NCI-H187 treated with DMSO at 0.1 percent for 48 hours (cell line): Measurements from ENCODE around the gene CYB5D1.
"Not testable (repeated sequence)": the region's sequence is repeated elsewhere in the genome, so short reads cannot be mapped to it uniquely, and the experiment has no call there.

Source experiments
- DNase-seq: peaks from one replicate; lab custom pipeline; 2025; lab: John Stamatoyannopoulos, UW

Gene CYB5D1

DNA sequence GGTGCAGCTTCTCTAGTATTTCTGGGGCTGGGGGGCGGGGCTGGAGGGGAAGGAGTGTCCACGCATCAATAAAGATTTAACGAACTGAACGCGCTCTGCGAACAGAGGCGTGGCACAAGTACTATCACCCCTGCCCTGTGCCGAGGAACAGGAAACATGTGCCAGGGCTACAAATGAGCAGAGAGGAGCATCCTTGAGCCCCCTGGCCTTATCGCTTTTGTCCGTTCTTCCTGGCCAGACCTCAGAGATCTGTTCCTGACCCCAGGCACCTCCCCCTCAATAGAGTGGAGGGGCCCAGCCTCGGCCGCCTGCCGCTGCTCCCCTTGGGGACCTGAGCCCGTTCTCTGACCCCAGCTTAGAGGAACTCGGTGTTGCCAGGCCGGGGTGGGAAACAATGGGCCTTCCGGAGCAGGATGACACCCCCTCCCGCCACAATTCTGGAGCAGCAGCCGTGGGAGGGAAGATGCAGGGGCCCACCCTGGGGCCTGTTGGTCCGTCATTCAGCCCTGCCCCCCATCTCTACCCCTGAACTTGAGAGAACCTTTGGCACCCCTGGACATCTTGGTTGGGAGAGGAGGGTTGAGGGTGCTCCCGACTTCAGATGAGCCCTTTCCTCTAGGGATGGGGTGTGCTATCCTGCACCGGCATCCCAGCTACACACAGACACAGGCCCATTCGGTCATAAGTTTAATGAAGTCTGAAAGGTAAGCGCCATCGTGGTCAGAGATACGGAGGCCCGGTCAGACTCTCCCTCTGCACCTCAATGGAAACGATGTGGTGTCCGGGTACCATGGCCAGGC lies 1.6 kb upstream of the CYB5D1 start:
- DNase-seq = no peak

DNA sequence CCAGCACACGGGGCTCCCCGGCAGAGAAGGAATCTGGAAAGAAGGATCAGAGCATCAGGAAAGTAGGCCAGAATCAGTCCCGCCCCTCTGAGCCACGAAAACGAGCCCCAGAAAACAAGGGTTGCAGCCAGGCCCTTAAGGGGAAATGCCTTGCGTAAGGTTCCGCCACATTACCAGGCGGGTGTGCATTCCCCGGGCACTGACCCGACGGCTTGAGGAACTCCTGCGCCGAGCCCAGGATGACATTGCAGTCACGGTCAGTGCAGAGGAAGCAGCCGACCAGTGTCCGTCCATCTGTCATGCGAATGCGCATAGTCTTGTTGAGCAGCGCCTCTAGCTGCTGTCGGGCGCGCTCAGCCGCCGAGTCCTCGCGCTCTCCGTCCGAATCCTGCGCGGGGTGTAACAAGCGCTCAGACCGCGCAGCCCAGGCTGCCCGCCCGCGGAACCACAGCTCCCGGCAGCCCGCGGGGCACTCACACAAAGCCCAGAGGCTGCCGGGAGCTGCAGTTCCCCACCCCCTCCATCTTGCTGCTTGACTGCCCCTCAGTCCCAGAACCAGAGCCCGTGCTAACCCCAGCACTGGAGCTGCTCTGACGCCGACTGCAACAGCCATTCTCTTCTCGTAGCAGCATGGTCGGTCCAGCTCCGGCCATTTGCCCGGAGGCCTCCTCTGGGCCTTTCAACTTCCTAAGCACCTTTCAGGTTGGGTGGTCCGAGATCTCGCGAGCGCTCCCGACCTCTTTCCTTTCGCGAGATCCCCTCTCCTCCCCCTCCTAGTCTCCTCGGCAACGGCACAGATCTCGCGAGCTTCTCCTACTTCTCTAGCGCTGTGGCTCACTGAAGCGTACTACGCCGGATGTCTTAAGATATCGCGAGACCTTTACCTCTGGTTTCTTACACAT lies 741 bp upstream of the CYB5D1 start, which contains the start of gene NAA38:
NAA38 (minus strand) TSS at position 749 of the 902 bp plus-strand sequence; CDS start at position 653, 96 bp downstream.
- DNase-seq = peak; percentile 95

GRCh38 chr17:7858522-7858810 lies 663 bp downstream of the CYB5D1 start:
- no peak for DNase-seq

- DNase-seq = no peak
Measured at GRCh38 chr17:7859028-7859427, 1.2 kb downstream of the CYB5D1 start.

DNA sequence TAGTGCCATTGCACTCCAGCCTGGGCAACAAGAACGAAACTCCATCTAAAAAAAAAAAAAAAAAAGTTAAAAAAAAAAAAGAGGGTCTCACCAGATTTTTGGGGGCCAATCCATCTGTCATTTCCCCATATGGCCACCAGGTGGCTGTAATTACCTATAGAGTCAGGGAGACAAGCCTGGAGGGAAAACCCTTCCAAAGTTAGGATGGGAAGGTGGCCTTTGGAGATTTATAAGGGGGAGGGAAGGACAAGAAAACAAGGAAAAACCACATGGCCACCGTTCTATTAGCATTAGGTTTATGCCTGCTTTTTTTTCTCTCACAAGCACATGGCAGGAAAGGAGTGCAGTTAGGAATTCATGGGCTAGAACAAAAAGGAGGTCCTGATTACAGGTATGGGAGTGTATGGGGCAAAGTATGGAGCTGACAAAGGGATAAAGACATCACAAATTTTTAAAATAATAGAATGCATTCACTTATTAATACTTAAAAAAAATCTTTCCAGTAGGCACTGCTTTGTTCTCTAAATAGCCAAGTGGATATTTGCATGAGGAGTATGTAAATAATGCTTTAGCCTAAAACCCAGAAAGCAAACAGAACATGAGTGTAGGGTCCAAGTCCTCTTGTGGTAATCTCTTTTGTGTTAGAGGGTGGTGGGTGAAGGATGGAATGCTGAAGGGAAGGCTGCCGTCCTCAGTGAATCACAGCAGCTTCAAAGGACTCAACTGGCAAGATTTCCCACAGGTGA lies 5.1 kb downstream of the CYB5D1 start:
- DNase-seq = no peak

GRCh38 chr17:7864384-7864783 lies 6.6 kb downstream of the CYB5D1 start:
- DNase-seq = not testable (repeated sequence)

- no peak for DNase-seq
Measured at GRCh38 chr17:7864995-7865650, 7.3 kb downstream of the CYB5D1 start.

GRCh38 chr17:7867881-7868329 lies 10.1 kb downstream of the CYB5D1 start:
- DNase-seq = no peak

DNA sequence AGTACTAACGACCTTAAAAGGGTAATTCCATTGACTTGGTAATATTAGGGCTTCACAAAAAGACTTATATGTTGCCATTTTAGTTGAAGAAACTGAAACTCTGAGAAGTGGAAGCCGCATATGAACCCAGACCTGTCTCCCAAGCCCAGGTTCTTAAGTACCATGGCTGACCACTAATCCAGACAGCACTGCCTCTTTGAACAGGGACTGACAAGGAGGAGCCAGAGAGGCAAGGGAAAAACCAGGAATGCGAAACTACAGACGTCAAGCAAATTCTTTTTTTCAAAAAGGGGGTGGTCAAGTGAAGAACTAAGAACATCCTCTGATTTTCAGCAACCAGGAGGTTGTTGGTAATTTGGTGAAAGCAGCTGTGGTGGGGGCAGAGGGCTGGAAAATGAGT lies 15.2 kb downstream of the CYB5D1 start:
- no peak for DNase-seq

GRCh38 chr17:7875804-7876370 lies 18.1 kb downstream of the CYB5D1 start:
- DNase-seq = no peak

DNA sequence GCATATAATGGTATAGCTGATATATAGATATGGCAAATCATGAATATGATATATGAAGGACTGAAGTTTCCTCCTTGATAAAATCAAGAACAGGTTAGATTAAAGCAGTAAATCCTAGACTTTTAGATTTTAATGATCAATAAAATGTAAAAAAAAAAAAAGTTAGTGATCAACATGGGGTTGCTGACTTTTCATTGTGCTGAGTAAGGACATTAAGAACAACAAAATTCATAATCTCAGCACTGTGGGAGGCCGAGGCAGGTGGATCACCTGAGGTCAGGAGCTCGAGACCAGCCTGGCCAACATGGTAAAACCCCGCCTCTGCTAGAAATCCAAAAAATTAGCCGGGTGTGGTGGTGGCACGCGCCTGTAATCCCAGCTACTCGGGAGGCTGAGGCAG lies 20.4 kb downstream of the CYB5D1 start:
- DNase-seq = no peak

- DNase-seq = no peak
Measured at GRCh38 chr17:7880076-7880868, 22.5 kb downstream of the CYB5D1 start.

DNA sequence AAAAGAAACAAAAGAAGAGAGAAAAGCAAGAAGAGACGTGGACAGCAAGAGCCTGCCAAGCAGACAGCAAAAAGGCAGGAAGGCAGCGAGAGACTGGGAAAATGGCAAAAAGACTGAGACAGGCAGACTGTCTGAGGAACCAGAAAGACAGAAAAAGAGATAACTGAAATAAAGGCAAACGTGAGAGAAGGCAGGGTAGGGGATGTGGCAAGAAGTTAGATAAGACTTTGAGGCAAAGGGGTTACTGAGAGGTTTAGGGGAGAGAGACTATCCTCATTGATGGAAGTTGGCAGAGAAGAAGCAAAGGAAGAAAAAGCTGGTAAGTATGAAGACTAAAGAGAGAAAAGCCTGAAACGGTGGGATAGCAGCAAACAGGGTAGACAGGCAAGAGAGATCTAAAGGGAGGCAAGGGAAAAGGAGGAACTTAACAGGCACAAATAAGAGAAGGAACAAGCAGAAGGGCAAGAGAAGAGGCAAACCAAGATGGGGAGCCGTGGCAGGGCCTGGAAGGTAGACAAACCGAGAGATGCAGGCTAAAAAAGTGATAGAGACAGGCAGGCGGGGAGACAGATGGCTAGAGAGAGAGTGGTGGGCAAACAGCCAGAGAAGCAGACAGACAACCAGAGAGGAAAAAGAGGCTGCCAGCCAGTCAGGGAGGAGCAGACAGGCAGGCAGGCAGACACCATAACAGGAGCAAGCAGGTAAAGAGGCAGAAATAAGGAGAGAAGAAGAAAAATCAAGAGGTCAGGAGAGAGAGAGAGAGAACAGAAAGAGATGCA lies 23.7 kb downstream of the CYB5D1 start:
- DNase-seq = no peak

GRCh38 chr17:7882068-7882467 lies 24.3 kb downstream of the CYB5D1 start:
- no peak for DNase-seq

- no peak for DNase-seq
Measured at GRCh38 chr17:7882629-7883028, 24.8 kb downstream of the CYB5D1 start.

GRCh38 chr17:7883781-7884386 lies 26.1 kb downstream of the CYB5D1 start:
- no peak for DNase-seq

GRCh38 chr17:7884581-7885366 lies 27.0 kb downstream of the CYB5D1 start:
- no peak for DNase-seq

DNA sequence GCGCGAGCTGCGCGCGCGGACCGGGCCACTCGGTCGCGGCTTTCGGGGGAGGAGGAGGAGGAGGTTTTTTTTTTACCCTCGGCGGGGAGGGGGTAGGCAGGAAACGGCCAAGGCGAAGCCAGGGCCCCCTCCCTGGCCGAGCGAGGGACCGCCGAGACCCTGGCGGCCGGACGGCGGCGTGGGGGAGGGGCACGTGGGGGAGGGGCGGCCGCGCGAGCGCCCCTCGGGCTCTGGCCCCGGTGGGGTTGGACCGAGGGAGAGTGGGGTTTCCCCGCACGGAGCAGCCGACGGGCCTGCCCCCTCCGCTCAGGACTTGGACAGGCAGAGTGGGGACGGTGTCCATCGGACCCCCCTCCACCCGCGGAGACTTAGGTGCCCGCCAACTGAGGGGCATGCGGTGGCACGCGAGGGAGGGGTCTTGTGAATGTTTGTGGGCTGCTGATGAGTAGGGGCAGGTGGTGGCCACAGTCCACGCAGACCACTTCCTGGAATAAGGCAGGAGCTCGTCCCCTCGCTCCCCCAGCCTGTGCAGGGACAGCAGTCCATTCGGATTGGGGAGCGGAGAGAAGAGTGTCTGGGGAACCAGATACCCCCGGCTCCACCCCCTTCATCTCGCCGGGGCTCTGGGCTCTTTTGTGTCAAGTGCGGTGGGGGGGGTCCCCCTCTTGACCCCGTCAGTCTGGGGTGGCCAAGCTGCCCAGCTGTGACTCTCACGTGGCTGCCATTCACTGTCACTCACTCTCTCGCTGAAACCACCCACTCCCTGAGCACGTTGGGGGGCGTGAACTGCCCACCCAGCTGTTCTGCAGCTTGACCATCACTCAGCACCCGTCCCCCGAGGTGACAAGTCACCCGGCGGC lies 27.8 kb downstream of the CYB5D1 start:
- no peak for DNase-seq
